GM18520 (cell line): Measurements from ENCODE around the gene CXCL6.

Experiments used
- ATAC-seq: cut with Tn5 transposase; IDR thresholded peaks from one replicate; pipeline ENCODE4 v1.9.1; 2021; ENCODE audit not compliant: unreplicated experiment

CXCL6 gene

GRCh38 chr4:73836373-73837279 is at the start of gene CXCL6:
CXCL6 (plus strand) TSS chr4:73836678; CDS start chr4:73836751, 73 bp downstream.
- no peak for ATAC-seq

- no peak for ATAC-seq
Observed at GRCh38 chr4:73788411-73788810, 48.1 kb upstream of the CXCL6 start.

- no peak for ATAC-seq
Observed at GRCh38 chr4:73798842-73799241, 37.6 kb upstream of the CXCL6 start.

GRCh38 chr4:73800206-73800605 is 36.3 kb upstream of the CXCL6 start:
- no peak for ATAC-seq

GRCh38 chr4:73801692-73802091 is 34.8 kb upstream of the CXCL6 start:
- ATAC-seq = no peak

DNA sequence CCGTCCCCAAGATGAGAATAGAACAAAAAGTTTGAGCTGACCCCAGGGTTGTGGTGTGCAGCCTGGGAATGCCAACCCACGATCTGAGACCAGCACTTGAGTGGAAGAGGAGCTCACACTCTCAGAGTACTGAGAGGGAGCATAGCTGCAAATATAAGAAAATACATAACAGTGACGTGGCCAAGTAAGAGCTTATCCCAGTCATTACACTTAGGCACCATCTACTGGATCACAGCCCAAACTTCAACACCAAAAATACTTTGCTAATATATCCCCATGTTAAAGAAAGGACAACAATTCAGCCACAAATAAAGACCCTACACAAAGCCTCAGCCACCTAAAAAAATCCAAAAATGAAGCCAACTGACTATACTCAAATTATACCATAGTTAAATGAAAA is 33.3 kb upstream of the CXCL6 start:
- ATAC-seq = no peak

DNA sequence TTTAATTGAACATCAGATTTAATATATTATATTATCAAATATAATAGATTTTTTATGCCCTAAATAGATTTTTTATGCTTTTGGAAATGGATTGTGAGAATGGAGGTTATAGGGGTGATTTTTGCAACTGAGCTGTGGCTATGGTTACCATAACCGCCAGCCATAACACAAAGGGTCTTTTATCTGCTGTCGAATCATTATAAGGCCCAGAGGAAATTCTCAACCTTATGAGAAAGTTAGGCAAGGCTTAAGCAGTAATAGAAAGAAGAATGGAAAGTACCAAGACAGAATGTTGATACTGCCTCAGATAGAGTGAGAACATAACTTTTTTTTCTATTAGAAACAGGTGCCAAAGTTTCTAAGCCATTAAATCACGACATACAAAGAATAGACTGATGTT is 26.3 kb upstream of the CXCL6 start:
- no peak for ATAC-seq

DNA sequence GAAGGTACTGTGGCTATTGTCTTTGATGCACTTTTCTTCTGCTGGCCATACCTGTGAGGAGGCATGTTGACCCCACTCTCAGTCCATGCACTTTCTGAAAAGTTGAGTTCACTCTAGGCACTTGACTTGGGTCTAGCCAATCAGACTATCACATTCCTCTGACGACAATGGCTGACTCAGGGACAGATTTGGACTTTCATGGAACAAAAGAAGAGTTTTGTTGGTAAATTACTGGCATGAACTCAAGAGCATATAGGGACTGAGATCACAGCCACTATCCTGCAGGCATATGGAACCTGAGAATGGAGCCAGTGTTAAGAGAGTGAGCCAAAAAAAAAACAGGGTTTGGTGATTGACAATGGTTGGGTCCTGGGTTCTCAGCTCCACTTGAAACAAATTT is 24.6 kb upstream of the CXCL6 start:
- ATAC-seq = no peak

DNA sequence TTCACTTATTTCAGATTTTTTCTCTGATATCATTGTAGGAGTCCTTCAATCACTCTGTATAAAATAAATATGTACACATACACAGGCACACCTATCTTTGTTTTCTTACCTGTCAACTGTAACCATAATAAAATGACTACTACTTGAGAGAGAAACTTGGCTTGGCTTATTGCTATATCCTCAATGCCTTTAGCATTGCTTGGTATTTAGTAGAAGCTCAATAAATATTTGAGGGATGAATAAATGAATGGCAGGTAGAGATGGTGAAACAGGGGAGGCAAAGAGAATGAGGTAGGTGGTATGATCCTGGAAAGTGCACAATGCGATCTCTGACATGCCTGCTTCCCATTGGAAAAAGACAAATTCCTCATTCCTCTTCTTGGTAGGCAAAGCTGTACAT is 21.8 kb upstream of the CXCL6 start:
- no peak for ATAC-seq

DNA sequence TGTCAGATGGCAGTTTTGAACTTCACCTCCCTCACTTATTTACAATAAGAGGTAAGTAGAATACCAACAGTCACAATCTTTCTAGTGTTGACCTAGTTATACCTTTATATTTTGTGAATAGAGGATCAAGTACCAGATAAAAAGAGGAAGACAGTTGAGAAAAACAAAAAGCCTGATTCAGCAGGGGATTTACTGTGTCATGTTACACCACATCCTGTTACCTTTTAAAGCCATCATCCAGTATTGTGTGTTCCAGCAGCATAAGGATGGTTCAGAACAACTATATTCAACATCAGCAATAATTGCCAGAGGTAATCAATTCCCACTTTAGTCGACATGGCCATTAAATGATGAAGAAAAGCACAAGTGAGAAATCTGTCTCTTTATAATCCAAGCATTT is 21.3 kb upstream of the CXCL6 start:
- no peak for ATAC-seq

GRCh38 chr4:73816814-73817213 is 19.7 kb upstream of the CXCL6 start:
- no peak for ATAC-seq

DNA sequence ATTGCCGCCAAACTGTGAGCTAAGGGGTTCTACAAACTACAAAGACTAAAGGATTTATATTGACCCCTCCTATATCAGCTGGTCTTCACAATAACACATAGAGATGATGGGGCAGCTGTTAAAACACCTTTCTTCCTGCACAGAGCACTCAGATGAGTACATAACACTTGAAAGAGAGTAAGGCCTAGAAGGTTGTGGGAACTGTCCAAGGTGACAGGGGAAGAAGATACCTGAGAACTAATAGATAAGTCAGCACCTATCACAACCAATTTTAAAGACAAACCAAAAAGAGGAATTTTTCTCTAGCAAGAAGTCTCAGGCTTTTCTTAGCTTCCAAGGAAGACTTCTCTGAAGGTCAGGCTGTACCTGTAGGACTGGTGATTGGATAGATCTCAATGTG is 19.1 kb upstream of the CXCL6 start:
- no peak for ATAC-seq

- no peak for ATAC-seq
Observed at GRCh38 chr4:73821325-73821724, 15.2 kb upstream of the CXCL6 start.

DNA sequence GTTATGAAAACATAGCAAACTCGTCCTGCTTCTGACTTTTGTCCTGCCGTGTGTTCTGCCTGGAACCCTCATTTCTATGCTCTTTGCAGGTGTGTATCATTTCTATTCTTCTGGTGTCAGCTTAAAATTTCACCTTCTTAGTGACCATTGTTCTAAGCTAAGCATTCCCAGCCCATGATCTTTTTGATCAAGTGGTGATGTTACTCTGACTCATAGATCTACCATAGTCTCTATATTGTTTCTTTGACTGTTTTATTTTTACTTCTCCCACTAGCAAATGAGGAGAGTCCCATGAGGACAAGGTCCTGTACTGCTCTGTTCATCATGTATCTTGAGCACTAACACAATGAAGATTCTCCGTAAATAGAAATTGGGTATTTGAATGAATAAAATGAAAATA is 14.1 kb upstream of the CXCL6 start:
- no peak for ATAC-seq

DNA sequence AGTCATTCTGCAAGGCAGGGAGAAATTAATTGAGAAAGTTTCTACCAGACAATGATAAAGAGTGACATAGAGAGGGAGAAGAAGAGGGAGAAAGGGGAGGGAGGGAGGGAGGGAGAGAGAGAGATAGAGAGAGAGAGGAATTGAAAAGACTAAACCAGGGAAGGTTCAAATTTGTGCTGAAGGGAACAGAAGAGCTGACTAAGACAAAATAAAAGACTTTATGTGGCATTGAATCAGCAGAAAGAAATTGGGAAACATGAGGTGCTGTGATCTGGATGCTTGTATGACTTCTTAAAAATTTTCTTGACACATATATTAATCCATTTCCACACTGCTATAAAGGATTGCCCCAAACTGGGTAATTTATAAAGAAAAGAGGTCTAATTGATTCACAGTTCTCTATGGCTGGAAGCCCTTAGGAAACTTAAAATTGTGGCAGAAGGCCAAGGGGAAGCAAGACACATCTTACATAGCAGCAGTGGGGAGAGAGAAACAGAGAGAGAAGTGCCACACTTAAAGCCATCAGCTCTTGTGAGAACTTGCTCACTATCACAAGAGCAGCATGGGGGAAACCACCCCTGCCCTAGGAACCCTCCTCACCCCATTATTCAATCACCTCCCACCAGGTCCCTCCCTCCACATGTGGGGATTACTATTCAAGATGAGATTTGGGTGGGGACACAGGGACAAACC is 13.5 kb upstream of the CXCL6 start:
- no peak for ATAC-seq

GRCh38 chr4:73823760-73824159 is 12.7 kb upstream of the CXCL6 start:
- ATAC-seq = no peak

DNA sequence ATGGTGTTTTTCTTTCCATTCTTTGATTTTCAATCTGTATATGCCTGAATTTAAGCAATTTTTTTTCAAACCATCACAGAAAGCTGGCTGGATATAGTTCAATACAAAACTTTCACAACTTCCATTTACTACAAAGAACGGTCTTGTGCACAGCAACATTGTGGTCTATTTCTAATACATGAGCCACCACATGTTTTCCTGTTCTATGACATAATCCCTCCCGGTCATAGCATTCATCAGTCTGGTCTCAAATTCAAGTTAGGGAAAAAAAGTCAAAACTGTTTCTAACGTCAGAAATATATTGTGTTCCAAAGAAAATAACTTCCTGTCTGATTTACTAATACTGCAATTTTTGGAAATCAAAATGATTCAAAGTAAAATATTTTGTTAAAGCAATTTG is 7.5 kb upstream of the CXCL6 start:
- ATAC-seq = no peak

DNA sequence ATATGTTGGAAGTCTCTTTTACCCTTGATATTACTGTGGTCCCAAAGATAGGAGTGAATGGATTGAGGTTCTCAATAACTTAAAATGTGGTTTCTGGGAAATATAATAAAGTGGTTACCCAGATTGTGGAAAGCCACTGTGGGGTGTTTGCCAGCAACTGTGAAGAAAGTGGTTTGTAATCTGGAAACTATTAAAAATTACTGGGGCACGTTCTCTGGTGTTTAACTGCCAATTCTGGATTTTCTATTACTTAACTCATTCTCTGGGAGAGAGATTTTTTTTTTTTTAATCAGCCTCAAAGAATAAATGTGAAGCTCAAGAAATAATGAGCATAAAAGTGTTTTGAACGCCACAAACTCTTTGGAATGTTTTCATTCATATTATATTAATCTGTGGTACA is 4.9 kb upstream of the CXCL6 start:
- ATAC-seq = no peak

DNA sequence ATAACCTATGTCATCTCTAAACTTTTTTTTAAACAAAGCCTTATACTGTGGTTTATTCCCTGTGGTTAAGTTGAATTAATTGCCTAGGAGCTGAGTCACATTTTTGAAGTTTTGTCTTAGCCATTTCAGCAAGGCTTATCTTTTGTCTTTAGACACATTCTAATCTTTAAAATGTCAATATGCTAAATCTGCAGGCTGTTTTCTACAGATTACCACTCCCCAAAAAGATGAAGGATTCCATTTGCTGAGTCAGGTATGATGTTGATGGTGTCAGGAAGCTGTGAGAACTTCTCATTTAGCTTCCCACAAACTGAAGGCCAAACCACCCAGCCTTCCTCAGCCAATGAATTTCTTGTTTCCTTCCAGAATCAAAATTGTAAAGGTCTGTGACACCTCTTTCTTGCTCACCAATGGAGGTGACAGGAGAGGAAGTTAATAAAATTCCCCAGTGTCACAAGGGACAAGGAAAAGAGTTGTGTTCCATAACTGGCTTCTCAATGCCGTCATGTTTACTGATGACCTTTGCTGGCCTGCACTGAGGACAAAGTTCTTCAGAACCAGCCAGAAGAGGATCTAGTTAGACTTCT is 3.7 kb upstream of the CXCL6 start:
- no peak for ATAC-seq

- no peak for ATAC-seq
Observed at GRCh38 chr4:73839071-73839470, 2.6 kb downstream of the CXCL6 start.

- ATAC-seq = no peak
Observed at GRCh38 chr4:73839715-73840114, 3.2 kb downstream of the CXCL6 start.
